ENCODE data around the gene MED23.

MED23 gene

DNA sequence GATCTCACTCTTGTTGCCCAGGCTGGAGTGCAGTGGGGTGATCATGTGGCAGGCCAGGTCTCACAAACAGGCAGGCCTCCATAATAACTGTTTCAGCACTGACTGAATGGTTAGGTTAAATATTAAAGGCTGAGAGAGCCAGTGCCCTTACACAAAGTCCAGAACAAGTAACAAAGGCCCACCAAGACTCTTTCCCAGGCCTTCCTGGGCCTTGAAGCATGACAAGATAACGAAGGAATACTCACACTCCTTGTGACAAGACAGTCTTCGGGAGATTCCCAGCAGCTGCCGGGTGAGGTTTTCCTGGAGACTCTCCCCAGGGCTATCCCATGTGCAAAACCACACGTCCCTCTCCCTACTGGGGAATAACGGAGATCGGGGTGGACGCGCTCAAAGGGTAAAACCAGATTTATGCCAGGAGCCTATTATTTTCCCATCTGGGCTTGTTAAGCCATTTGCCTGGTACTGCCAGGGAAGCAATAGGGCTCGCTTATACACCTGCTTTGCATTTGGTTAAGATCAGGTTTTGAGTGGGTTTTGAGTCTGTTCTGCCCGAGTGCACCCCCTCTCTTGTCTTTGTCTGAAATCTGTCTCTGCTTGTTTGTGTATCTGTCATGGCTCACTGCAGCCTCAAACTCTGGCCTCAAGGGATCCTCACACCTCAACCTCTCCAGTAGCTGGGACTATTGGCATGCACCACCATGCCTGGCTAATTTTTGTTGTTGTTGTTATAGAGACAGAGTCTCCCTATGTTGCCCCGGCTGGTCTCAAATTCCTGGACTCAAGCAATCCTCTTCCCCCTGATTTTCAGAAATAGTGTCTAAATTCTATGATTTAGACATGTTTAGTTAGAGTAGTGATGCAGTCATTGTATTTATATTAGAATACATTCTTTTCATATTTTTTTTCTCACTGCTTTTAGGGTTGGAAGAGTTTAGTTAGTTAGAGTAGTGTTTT lies 7.6 kb upstream of the MED23 start:
- TF ChIP-seq, protein P1, sequence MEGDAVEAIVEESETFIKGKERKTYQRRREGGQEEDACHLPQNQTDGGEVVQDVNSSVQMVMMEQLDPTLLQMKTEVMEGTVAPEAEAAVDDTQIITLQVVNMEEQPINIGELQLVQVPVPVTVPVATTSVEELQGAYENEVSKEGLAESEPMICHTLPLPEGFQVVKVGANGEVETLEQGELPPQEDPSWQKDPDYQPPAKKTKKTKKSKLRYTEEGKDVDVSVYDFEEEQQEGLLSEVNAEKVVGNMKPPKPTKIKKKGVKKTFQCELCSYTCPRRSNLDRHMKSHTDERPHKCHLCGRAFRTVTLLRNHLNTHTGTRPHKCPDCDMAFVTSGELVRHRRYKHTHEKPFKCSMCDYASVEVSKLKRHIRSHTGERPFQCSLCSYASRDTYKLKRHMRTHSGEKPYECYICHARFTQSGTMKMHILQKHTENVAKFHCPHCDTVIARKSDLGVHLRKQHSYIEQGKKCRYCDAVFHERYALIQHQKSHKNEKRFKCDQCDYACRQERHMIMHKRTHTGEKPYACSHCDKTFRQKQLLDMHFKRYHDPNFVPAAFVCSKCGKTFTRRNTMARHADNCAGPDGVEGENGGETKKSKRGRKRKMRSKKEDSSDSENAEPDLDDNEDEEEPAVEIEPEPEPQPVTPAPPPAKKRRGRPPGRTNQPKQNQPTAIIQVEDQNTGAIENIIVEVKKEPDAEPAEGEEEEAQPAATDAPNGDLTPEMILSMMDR (conservative IDR thresholded peaks at IDR 0.05; ENCODE audit: low read depth, low read length): no peak

DNA sequence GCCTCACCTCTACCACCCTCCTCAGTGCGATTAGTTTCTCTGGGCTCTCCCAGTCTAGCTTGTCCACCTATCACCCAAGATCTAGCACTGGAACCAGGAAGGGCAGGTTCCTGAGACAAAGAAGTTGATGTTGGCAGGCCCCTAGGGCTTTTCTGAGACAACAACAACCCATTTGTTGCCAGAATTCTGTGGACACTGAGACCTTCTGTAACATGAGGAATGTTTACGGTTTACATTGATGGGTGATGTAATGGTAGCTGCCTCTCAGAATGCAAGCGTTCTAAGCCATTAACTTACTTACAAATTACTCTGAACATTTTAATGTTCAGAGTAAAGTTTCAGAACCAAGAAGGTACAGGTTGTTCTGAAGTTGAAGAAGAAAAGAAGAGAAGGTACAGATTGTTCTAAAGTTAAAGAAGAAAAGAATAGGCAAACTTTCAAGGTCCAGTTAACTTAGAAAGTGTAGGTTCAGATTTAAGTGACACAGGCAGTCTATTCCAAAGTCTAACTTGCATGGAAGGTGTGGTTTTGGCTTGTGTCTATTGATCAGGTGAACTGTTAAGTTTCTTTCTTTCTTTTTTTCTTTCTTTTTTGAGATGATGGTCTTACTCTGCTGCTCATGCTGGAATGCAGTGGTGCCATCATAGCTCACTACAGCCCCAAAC lies 3.7 kb upstream of the MED23 start:
- TF ChIP-seq, protein P1 (conservative IDR thresholded peaks at IDR 0.05; ENCODE audit: low read depth, low read length): no peak
- H3K4me3 ChIP-seq (ENCODE audit: low read depth, low read length): no peak overlapping the region
- no peak for DNase-seq (ENCODE audit: low read depth)

More for the DNA sequence above, 7.6 kb upstream of the MED23 start:
- DNase-seq (ENCODE audit: low read depth): no peak
- H3K4me3 ChIP-seq (ENCODE audit: low read depth, low read length): no peak overlapping the region

DNA sequence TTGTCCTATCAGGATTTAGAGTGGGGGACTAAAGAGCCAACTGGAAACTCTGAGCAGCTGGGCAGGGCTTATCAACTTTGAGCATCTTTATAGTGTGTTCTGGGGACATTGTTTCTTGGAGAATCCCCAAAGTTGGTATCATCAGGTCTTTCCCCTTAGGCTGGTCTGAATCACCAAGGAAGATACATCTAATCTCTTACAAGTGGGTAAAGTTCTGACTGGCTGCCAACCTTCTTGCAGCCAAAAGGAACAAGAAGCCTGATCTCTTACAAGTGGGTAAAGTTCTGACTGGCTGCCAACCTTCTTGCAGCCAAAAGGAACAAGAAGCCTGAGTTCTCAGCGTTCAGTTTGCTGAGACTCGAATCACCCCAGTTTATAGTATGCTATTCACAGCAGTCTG lies 1.6 kb upstream of the MED23 start:
- no peak overlapping the region for H3K4me3 ChIP-seq (ENCODE audit: low read depth, low read length)
- no peak for DNase-seq (ENCODE audit: low read depth)
- TF ChIP-seq, protein P1 (conservative IDR thresholded peaks at IDR 0.05; ENCODE audit: low read depth, low read length): no peak

DNA sequence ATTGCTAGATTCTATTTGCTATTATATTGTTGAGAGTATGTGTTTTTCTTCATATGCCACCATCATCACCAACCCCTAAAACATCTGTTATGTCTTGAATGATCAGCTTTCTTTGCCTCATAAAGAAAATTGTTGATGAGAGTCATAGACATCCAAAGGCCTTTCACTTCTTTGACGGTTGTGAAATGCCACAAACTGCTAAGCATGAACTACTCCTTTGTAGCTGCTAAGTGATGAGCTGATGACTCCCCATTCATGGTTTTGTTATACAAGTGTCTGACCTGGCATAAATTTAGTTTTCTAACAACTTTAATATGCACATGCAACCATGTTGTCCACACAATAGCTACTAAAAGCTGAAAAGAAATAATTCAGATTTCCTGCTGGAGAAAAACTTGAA lies 684 bp upstream of the MED23 start:
- TF ChIP-seq, protein P1 (conservative IDR thresholded peaks at IDR 0.05; ENCODE audit: low read depth, low read length): no peak
- DNase-seq (ENCODE audit: low read depth): no peak
- no peak overlapping the region for H3K4me3 ChIP-seq (ENCODE audit: low read depth, low read length)

DNA sequence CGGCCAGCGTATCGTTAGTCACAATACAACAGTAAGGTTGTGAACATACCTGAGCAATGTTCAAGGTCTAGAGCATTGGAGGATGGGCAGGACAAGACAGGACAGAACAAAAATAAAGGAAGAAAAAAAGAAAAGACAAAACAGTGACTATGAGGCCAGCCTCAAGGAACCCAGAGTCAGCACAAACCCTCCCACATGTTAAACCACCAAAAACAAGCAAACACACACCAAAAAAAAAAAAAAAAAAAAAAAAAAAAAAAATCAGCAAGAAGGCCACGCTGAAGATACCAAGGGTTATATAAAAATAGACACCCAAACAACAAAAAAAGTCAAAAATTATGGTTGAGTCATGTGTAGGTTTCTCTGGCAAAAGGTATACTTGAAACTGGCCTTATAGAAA lies 12.8 kb downstream of the MED23 start:
- DNase-seq (ENCODE audit: low read depth): no peak
- no peak overlapping the region for H3K4me3 ChIP-seq (ENCODE audit: low read depth, low read length)
- TF ChIP-seq, protein P1 (conservative IDR thresholded peaks at IDR 0.05; ENCODE audit: low read depth, low read length): no peak

DNA sequence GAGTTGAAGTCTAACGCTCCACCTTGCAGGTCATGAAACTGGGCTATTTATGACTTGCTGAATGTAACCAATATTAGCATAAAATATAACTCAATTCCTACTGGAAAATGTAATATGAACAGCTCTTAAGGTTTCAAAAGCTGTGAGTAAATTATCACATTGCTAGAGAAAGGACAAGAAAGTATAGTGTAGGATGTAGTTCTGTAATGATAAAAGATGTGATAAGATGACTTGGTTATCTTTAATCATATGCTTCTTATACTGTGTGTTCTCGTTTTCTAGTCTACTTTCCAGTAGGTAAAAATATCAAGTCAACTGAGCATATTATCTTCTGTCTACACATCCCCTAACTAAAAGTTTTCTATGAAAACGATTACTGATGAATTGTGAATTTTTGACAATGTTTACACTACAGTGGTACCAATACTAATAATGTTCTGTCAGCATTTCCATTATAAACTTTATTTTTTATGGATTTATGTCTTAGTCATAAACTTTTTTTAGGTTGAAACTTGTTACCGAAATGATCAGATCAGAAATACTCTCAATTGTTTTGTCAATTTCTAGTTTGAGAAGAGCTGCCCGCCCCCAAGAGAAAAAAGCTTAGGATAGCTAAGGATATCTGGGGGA lies 14.6 kb downstream of the MED23 start:
- no peak overlapping the region for H3K4me3 ChIP-seq (ENCODE audit: low read depth, low read length)
- TF ChIP-seq, protein P1 (conservative IDR thresholded peaks at IDR 0.05; ENCODE audit: low read depth, low read length): no peak
- no peak for DNase-seq (ENCODE audit: low read depth)
